Retinal pigment epithelial cell (primary cell): ENCODE measurements around the gene MAP3K21.

Source experiments
- DNase-seq: peaks from one replicate; pipeline ENCODE4 v3.0.0-alpha.2; 2010; ENCODE audit warnings: low read depth
- H3K4me3 ChIP-seq: 2 replicates; pipeline ENCODE4 v1.5.1; 2011; ENCODE audit warnings: mild to moderate bottlenecking, low read length, control low read depth, moderate library complexity
- TF ChIP-seq, protein P1 (sequence below): conservative IDR thresholded peaks from 2 replicates; pipeline ENCODE4 v1.5.1; 2011; ENCODE audit warnings: low read depth, low read length, control low read depth, inconsistent platforms

Gene MAP3K21

DNA sequence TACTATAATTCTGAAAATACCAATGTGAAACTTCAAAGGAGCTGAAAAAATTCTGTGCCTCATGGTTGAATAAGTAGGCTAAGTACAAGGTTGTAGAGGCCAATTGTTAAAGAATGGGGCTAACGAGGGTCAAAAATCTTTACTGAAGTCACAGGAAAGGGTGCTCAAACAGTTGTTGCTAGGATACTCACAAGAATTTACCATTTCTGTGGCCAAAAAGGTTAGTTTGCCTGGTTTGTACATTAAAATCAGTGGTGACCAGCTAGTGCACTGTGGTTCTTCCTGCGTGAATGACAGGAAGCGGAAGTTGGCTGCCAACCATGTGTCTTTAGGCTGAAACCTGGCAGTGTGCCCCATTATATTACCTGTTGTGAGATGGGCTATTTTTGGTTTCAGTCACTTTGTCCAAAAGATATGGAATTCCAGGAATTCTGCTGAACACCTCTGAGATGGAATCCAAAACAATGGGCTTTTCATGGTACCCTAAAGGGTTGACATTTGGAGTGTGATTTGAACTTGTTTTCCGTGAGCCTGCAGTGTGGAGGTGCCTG lies 13.5 kb downstream of the MAP3K21 start:
- H3K4me3 ChIP-seq = no peak overlapping the region
- TF ChIP-seq, protein P1, sequence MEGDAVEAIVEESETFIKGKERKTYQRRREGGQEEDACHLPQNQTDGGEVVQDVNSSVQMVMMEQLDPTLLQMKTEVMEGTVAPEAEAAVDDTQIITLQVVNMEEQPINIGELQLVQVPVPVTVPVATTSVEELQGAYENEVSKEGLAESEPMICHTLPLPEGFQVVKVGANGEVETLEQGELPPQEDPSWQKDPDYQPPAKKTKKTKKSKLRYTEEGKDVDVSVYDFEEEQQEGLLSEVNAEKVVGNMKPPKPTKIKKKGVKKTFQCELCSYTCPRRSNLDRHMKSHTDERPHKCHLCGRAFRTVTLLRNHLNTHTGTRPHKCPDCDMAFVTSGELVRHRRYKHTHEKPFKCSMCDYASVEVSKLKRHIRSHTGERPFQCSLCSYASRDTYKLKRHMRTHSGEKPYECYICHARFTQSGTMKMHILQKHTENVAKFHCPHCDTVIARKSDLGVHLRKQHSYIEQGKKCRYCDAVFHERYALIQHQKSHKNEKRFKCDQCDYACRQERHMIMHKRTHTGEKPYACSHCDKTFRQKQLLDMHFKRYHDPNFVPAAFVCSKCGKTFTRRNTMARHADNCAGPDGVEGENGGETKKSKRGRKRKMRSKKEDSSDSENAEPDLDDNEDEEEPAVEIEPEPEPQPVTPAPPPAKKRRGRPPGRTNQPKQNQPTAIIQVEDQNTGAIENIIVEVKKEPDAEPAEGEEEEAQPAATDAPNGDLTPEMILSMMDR = no peak
- no peak for DNase-seq

GRCh38 chr1:233342086-233342485 lies 14.6 kb downstream of the MAP3K21 start:
- TF ChIP-seq, protein P1 = no peak
- no peak overlapping the region for H3K4me3 ChIP-seq
- DNase-seq = no peak

- DNase-seq = no peak
- TF ChIP-seq, protein P1 = no peak
- H3K4me3 ChIP-seq = no peak overlapping the region
Measured at GRCh38 chr1:233343262-233343661, 15.7 kb downstream of the MAP3K21 start.

DNA sequence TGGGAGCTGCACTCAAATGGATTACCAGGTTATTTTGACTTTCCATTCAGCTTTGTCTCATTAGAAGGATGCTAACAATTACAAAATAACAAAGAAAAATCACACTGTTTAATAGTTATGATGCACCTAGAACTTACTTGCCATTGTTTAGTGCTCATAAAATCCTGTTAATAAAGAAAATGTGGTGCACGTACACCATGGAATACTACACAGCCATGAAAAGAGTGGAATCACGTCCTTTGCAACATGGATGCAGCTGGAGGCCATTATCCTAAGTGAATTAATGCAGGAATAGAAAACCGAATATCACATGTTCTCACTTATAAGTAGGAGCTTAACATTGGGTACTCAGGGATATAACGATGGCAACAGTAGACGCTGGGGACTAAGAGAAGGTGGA lies 19.8 kb downstream of the MAP3K21 start:
- TF ChIP-seq, protein P1 = no peak
- H3K4me3 ChIP-seq = no peak overlapping the region
- no peak for DNase-seq

DNA sequence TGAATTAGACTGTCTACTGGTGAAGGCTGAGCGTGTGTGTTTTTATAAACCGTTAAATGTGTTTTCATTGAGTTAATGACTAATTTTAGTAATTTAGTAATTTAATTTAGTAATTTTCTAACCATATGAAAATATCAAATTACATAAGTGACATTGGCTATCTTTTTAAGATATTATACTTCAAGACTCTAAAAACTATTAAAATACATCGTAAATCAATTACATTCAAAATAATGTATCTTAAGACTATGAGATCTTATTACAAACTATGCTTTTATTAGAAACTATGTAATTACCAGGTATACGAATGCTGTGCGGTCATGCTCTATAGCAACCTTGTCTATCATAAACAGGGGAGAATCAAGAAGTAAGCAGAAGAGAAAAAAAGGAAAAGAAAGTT lies 21.6 kb downstream of the MAP3K21 start:
- no peak for DNase-seq
- H3K4me3 ChIP-seq = no peak overlapping the region
- TF ChIP-seq, protein P1 = no peak

- no peak for DNase-seq
- TF ChIP-seq, protein P1 = no peak
- H3K4me3 ChIP-seq = no peak overlapping the region
Measured at GRCh38 chr1:233354983-233355382, 27.5 kb downstream of the MAP3K21 start.

DNA sequence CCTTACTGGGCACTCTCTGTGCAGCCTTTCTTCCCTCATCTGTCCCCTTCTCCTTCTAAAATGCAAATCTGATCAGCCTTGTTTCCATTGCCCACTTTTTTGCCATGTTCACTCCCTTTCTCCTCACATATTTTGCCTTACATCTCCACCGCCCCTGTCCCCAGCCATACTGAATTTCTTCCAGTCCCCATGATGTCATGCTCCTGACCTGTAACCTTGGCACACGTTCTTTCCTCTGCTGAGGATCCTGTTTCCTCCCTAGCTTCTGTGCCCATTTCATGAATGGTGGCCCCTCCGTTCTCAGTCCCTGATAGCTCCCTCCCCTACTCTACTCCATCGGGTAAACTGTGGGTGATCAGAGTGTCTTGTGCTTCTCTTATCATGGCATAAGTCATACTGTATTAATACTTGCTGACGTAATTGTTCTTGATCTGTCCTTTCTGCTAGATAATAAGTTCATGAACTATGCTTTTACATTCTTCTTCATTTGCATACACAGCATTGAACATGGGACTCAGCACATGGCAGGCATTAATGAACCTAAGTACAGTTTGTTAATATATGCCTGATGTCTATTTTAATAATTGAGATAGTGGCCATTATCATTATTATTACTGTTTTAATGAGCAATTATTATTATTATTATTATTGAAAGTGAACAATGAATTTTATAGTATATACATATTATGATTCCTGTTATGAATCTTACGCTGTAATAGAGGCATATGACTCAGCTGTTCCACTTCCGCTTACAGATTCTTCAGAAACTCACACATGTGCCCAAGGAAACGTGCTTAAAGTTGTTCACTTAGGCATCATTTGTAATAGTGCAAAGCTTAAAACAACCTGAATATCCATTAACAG lies 28.5 kb downstream of the MAP3K21 start:
- H3K4me3 ChIP-seq = no peak overlapping the region
- TF ChIP-seq, protein P1 = no peak
- DNase-seq = no peak
